Measurements from ENCODE around the gene RCOR1. TPM values are rescaled to one million over a fixed set of nuclear protein-coding genes. Genes with fewer than 3 reads are reported as not detected.

Gene RCOR1
- 20.6 to 27.8 TPM (median 25.4 TPM) in 5 replicates for total RNA-seq (2022; extraction: Qiagen RNA extraction)

DNA sequence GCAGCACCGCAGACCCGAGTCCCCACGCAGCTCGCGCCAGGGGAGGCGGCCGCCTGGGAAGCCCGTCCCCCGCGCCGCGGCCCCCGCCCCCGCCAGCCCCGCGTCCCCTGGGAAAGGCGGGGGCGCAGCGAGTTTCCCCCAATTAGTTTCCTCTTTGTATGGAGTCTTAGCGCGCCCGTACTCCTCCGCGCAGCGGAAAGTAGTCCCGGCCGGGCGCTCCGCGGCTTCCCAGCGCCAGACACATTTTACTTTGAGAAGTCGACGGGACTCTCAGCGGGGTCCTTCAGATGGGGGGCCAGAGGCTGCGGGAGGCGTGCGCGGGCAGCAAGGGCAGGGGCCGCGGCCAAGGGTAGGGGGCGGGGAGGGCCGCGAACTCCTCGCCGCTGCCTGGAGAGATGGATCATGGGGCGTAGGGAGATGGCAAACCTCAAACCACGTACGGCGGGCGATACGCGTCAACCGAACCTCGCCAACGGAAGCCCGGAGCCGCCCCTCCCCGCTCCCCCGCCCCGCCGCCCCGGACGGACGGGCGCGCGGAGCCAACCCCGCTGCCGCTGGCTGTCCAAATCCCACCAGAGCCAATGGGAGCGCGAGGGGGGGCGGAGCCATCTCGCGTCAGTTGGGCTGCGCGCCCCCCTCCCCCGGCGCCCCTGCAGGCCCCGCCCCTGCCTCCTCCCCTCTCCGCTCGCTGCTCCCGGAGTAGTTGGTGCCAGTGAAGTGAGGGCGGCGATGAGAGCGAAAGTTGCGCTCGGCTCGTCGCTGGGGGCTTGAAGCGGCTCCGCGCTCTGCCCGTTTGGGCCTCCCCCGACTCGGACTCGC is at the start of gene RCOR1:
TSS of gene RCOR1 (plus strand) at position 706 of the 819 bp plus-strand sequence. CDS start 238 bp downstream, outside the sequence.

GRCh38 chr14:102776761-102777710 is 184.6 kb downstream of the RCOR1 start, which contains the start of gene TRAF3:
Gene TRAF3 (plus strand): TSS chr14:102777449. CDS start chr14:102870202, 92,753 bp downstream.

Other genes with a start within 250 kb of the RCOR1 start
- gene CINP, start 229.8 kb upstream of the RCOR1 start, total RNA-seq (2022; extraction: Qiagen RNA extraction) = 55.5 to 69.6 TPM (median 56.2 TPM) in 5 replicates
- 5.3 to 9.9 TPM (median 7.0 TPM) in 5 replicates for gene TECPR2, start 229.7 kb upstream of the RCOR1 start, total RNA-seq (2022; extraction: Qiagen RNA extraction)
- 4.4 to 13.9 TPM (median 11.5 TPM) in 5 replicates for gene ANKRD9, start 82.9 kb upstream of the RCOR1 start, total RNA-seq (2022; extraction: Qiagen RNA extraction)
- 17.9 to 26.4 TPM (median 24.8 TPM) in 5 replicates for gene TRAF3, start 184.8 kb downstream of the RCOR1 start, total RNA-seq (2022; extraction: Qiagen RNA extraction)